EL (cell line): ENCODE results near the gene MDP1.

Experiments
- DNase-seq: peaks from one replicate; pipeline ENCODE4 v3.0.0-alpha.2; 2016

Gene MDP1

GRCh38 chr14:24215495-24216344 is at the start of gene MDP1:
Gene MDP1 (minus strand): TSS chr14:24216066. CDS start chr14:24215955, 111 bp downstream.
- peak; percentile 86 for DNase-seq

GRCh38 chr14:24264298-24264697 is 48.4 kb upstream of the MDP1 start:
- DNase-seq, result no peak

GRCh38 chr14:24263848-24264247 is 48.0 kb upstream of the MDP1 start:
- no peak for DNase-seq

- DNase-seq, result peak; percentile 35
These were observed 47.2 kb upstream of the MDP1 start, which contains the start of gene TGM1 for GRCh38 chr14:24262821-24263733. Gene TGM1 (minus strand): TSS chr14:24263177. CDS start chr14:24262352, 825 bp downstream.

- no peak for DNase-seq
These were observed 46.1 kb upstream of the MDP1 start for GRCh38 chr14:24261969-24262327.

GRCh38 chr14:24261256-24261968 is 45.5 kb upstream of the MDP1 start:
- DNase-seq, result no peak

- no peak for DNase-seq
These were observed 44.9 kb upstream of the MDP1 start for GRCh38 chr14:24260780-24261157.

GRCh38 chr14:24260026-24260779 is 44.3 kb upstream of the MDP1 start:
- DNase-seq, result no peak

- peak; percentile 75 for DNase-seq
These were observed 43.6 kb upstream of the MDP1 start for GRCh38 chr14:24259282-24260025.

GRCh38 chr14:24258548-24259265 is 42.8 kb upstream of the MDP1 start:
- DNase-seq, result no peak

GRCh38 chr14:24258119-24258518 is 42.3 kb upstream of the MDP1 start:
- DNase-seq, result no peak

- no peak for DNase-seq
These were observed 41.1 kb upstream of the MDP1 start for GRCh38 chr14:24256960-24257359.

GRCh38 chr14:24255931-24256711 is 40.3 kb upstream of the MDP1 start:
- no peak for DNase-seq

GRCh38 chr14:24255438-24255837 is 39.6 kb upstream of the MDP1 start:
- no peak for DNase-seq

GRCh38 chr14:24254630-24255392 is 38.9 kb upstream of the MDP1 start:
- no peak for DNase-seq

- DNase-seq, result no peak
These were observed 38.1 kb upstream of the MDP1 start for GRCh38 chr14:24253936-24254335.

GRCh38 chr14:24252289-24253124 is 36.6 kb upstream of the MDP1 start:
- DNase-seq, result no peak

- DNase-seq, result peak; percentile 74
These were observed 36.0 kb upstream of the MDP1 start for GRCh38 chr14:24251880-24252288.
